Esophagus muscularis mucosa (tissue), 3 donors: ENCODE measurements around the gene OSBPL10.

ENCODE experiments used
- EP300 ChIP-seq: sonication (generic); formaldehyde crosslinking; IDR thresholded peaks from one replicate; pipeline ENCODE4 v1.6.1; 2017; ENCODE audit warnings: antibody characterized with exemption
- POLR2A ChIP-seq: fragments of 450-650 bp; IDR thresholded peaks from one replicate; pipeline ENCODE4 v1.6.1; 2017; ENCODE audit warnings: antibody characterized with exemption, moderate library complexity, mild to moderate bottlenecking, low read depth
- POLR2AphosphoS5 ChIP-seq, 2 donors: sonication (generic); formaldehyde crosslinking; IDR thresholded peaks; one replicate each; pipeline ENCODE4 v1.6.1; 2017; ENCODE audit warnings: antibody characterized with exemption in 2 of 2

DNA sequence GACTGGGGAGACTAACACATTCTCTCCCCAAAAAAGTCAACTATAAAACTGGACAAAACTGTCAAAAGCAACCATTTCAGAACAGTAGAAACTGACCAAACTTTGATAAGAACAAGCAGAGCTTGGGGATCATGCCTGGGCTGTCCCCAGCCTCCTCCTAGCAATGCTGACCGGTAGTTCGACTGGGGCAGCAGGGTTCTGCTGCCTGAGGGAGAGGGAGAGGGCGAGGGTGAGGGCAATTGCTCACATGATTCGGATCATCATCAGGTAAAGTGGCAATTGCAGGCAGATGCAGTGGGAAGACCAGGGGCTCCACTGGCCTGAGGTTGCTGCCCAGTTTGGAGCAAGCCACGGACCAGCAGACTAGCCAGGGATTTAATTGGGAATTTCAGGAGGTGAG, 88.6 kb downstream of the OSBPL10 start:
- TF ChIP-seq EP300 (no peak), POLR2AphosphoS5 (IDR thresholded peaks at IDR 0.05) (no peak), POLR2A (no peak)
